ENCODE measurements around the gene SIL1. TPM values are rescaled to one million over a fixed set of nuclear protein-coding genes. Genes with fewer than 3 reads are reported as not detected.
A peak's percentile ranks its signal among the peaks of the same experiment; 100 is the strongest.
"Not testable (repeated sequence)": the region's sequence is repeated elsewhere in the genome, so short reads cannot be mapped to it uniquely, and the experiment has no call there.

SIL1 gene
- total RNA-seq, 1 donor from 2014 or later = 29.9 TPM

- TF ChIP-seq CTCF (IDR thresholded peaks at IDR 0.05; ENCODE audit: insufficient read depth, low read length, poor library complexity, severe bottlenecking) = no peak
- Histone ChIP-seq H3K36me3 (ENCODE audit: control insufficient read depth, insufficient read depth, low read length) (no peaks in the 10 kb centered on the region), H3K27me3 (ENCODE audit: control insufficient read depth, insufficient read depth, low read length) (no peaks in the 10 kb centered on the region), H3K4me3 (ENCODE audit: low read depth, low read length) (no peak overlapping the region)
- DNase-seq (ENCODE audit: low read depth) = no peak
Measured at GRCh38 chr5:139016186-139016585, 182.0 kb downstream of the SIL1 start.

GRCh38 chr5:139014726-139015125 is 183.4 kb downstream of the SIL1 start:
- DNase-seq (ENCODE audit: low read depth) = peak; percentile 10
- Histone ChIP-seq H3K4me3 (ENCODE audit: low read depth, low read length) (no peak overlapping the region), H3K36me3 (ENCODE audit: control insufficient read depth, insufficient read depth, low read length) (no peaks in the 10 kb centered on the region), H3K27me3 (ENCODE audit: control insufficient read depth, insufficient read depth, low read length) (no peaks in the 10 kb centered on the region)
- no peak for TF ChIP-seq CTCF (IDR thresholded peaks at IDR 0.05; ENCODE audit: insufficient read depth, low read length, poor library complexity, severe bottlenecking)

GRCh38 chr5:139012176-139012575 is 186.0 kb downstream of the SIL1 start:
- Histone ChIP-seq H3K27me3 (ENCODE audit: control insufficient read depth, insufficient read depth, low read length) (no peaks in the 10 kb centered on the region), H3K4me3 (ENCODE audit: low read depth, low read length) (no peak overlapping the region), H3K36me3 (ENCODE audit: control insufficient read depth, insufficient read depth, low read length) (no peaks in the 10 kb centered on the region)
- no peak for DNase-seq (ENCODE audit: low read depth)
- no peak for TF ChIP-seq CTCF (IDR thresholded peaks at IDR 0.05; ENCODE audit: insufficient read depth, low read length, poor library complexity, severe bottlenecking)

GRCh38 chr5:139011156-139011555 is 187.0 kb downstream of the SIL1 start:
- not testable (repeated sequence) for H3K36me3 ChIP-seq (ENCODE audit: control insufficient read depth, insufficient read depth, low read length); H3K4me3 ChIP-seq (ENCODE audit: low read depth, low read length); H3K27me3 ChIP-seq (ENCODE audit: control insufficient read depth, insufficient read depth, low read length); DNase-seq (ENCODE audit: low read depth)

GRCh38 chr5:139004374-139005307 is 193.5 kb downstream of the SIL1 start:
- Histone ChIP-seq H3K36me3 (ENCODE audit: control insufficient read depth, insufficient read depth, low read length) (no peaks in the 10 kb centered on the region), H3K4me3 (ENCODE audit: low read depth, low read length) (no peak overlapping the region), H3K27me3 (ENCODE audit: control insufficient read depth, insufficient read depth, low read length) (no peaks in the 10 kb centered on the region)
- no peak for DNase-seq (ENCODE audit: low read depth)
- TF ChIP-seq CTCF (IDR thresholded peaks at IDR 0.05; ENCODE audit: insufficient read depth, low read length, poor library complexity, severe bottlenecking) = no peak

- H3K36me3 ChIP-seq (ENCODE audit: control insufficient read depth, insufficient read depth, low read length) = no peaks in the 10 kb centered on the region
- H3K4me3 ChIP-seq (ENCODE audit: low read depth, low read length) = no peak overlapping the region
- no peaks in the 10 kb centered on the region for H3K27me3 ChIP-seq (ENCODE audit: control insufficient read depth, insufficient read depth, low read length)
- no peak for TF ChIP-seq CTCF (IDR thresholded peaks at IDR 0.05; ENCODE audit: insufficient read depth, low read length, poor library complexity, severe bottlenecking)
- DNase-seq (ENCODE audit: low read depth) = no peak
Measured at GRCh38 chr5:138999674-139000073, 198.5 kb downstream of the SIL1 start.
